Fibroblast of gingiva (primary cell): ENCODE data around the gene NIM1K.
"Not testable (repeated sequence)": the region's sequence is repeated elsewhere in the genome, so short reads cannot be mapped to it uniquely, and the experiment has no call there.

ENCODE experiments used
- DNase-seq: peaks from one replicate; pipeline ENCODE4 v3.0.0-alpha.2; 2011; ENCODE audit warnings: low read depth

NIM1K gene

GRCh38 chr5:43190755-43191603 lies 1.0 kb upstream of the NIM1K start:
- peak; percentile 18 for DNase-seq

GRCh38 chr5:43192558-43193180 lies 644 bp downstream of the NIM1K start:
- peak; percentile 18 for DNase-seq

GRCh38 chr5:43193181-43193893 lies 1.3 kb downstream of the NIM1K start:
- DNase-seq, result peak; percentile 95

GRCh38 chr5:43193894-43194265 lies 1.9 kb downstream of the NIM1K start:
- no peak for DNase-seq

- no peak for DNase-seq
Observed at GRCh38 chr5:43195670-43196265, 3.7 kb downstream of the NIM1K start.

- no peak for DNase-seq
Observed at GRCh38 chr5:43197535-43197934, 5.5 kb downstream of the NIM1K start.

- not testable (repeated sequence) for DNase-seq
Observed at GRCh38 chr5:43201442-43201841, 9.4 kb downstream of the NIM1K start.

- DNase-seq, result no peak
Observed at GRCh38 chr5:43202380-43202779, 10.4 kb downstream of the NIM1K start.

- no peak for DNase-seq
Observed at GRCh38 chr5:43203373-43203772, 11.3 kb downstream of the NIM1K start.

GRCh38 chr5:43204958-43205357 lies 12.9 kb downstream of the NIM1K start:
- DNase-seq, result no peak

GRCh38 chr5:43207601-43208000 lies 15.6 kb downstream of the NIM1K start:
- DNase-seq, result no peak

GRCh38 chr5:43208658-43209057 lies 16.6 kb downstream of the NIM1K start:
- DNase-seq, result no peak

GRCh38 chr5:43209060-43209459 lies 17.0 kb downstream of the NIM1K start:
- DNase-seq, result no peak

GRCh38 chr5:43209833-43210232 lies 17.8 kb downstream of the NIM1K start:
- no peak for DNase-seq

GRCh38 chr5:43210570-43210969 lies 18.5 kb downstream of the NIM1K start:
- no peak for DNase-seq

- DNase-seq, result no peak
Observed at GRCh38 chr5:43213951-43214350, 21.9 kb downstream of the NIM1K start.

GRCh38 chr5:43215073-43215631 lies 23.1 kb downstream of the NIM1K start:
- DNase-seq, result peak; percentile 45

GRCh38 chr5:43216941-43217340 lies 24.9 kb downstream of the NIM1K start:
- DNase-seq, result no peak

- no peak for DNase-seq
Observed at GRCh38 chr5:43219120-43219519, 27.1 kb downstream of the NIM1K start.

GRCh38 chr5:43221502-43221901 lies 29.5 kb downstream of the NIM1K start:
- no peak for DNase-seq

GRCh38 chr5:43225649-43226245 lies 33.7 kb downstream of the NIM1K start:
- no peak for DNase-seq

GRCh38 chr5:43227655-43228054 lies 35.6 kb downstream of the NIM1K start:
- DNase-seq, result peak; percentile 64
